Stimulated activated CD4-positive, alpha-beta T cell treated with anti-CD3 and anti-CD28 coated beads, Interleukin-12 subunit alpha, Interleukin-12 subunit beta, amount 100 ng/mL, for 4 hours (primary cell): Measurements from ENCODE around the gene ZSWIM3.

Experiments used
- DNase-seq: peaks from one replicate; pipeline ENCODE4 v3.0.0-alpha.2; 2020

The ZSWIM3 gene

DNA sequence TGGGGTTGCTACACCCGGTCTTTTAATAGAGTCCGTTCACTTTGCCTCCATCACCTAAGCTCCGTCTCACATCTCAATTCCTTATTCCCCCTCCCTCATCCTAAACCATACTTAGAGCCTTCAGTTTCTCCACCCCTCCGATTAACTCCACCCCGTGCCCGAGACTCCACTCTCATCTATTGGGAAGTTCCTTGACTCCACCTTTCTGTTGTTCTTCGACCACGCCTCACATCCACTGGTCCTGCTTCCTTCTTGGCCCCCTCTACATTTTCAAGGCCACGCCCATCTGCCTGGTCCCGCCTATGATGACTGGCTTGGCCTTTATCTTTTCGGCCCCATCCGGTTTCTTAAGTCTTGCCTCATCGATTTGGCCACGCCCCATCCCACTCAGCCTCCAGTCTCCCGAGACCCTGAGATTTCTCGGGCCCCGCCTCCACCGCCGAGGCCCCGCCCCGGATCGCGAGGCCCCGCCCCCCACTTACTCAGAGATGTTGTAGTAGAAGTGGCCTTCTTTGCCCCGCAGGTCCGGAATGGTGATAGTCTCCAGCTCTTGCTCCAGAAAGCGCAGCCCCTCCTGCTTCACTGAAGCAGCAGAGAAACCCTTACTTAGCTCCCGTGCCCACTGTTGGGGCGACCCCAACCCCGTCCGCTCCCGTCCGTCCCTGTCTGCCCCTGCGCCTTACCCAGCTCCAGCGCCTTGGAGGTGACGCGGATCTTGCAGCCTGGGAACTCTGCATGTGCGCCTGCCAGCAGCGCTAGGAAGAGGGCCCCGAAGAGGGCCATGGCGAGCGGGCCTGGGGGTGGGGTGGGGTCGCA is 53.5 kb downstream of the ZSWIM3 start:
- peak; percentile 89 for DNase-seq

- DNase-seq: peak; percentile 20
These were observed 54.3 kb downstream of the ZSWIM3 start, which contains the start of gene PLTP for GRCh38 chr20:45911486-45912343. PLTP (minus strand) TSS chr20:45912155; CDS start chr20:45911452, 703 bp downstream.

GRCh38 chr20:45912344-45912682 is 54.9 kb downstream of the ZSWIM3 start:
- no peak for DNase-seq

DNA sequence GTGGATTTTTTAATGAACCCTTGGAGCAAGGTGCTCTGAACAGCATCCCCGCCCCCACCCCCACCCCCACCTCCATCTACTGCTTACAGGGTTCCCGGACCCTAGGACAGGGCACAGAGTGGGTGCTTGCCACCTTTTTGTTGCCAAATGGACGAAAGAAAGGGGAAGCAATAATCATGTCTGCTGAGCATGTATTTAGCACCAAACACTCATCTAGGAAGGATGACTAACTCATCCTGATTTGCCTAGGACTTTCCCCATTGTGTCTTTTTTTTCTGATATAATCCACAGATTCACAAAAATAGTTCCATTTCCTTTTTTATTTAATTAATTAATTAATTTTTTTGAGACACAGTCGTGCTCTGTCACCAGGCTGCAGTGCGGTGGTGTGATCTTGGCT is 55.7 kb downstream of the ZSWIM3 start:
- no peak for DNase-seq

GRCh38 chr20:45917790-45918141 is 60.4 kb downstream of the ZSWIM3 start:
- DNase-seq: no peak

- DNase-seq: no peak
These were observed 60.8 kb downstream of the ZSWIM3 start for GRCh38 chr20:45918182-45918737.

- no peak for DNase-seq
These were observed 61.5 kb downstream of the ZSWIM3 start for GRCh38 chr20:45918779-45919537.

DNA sequence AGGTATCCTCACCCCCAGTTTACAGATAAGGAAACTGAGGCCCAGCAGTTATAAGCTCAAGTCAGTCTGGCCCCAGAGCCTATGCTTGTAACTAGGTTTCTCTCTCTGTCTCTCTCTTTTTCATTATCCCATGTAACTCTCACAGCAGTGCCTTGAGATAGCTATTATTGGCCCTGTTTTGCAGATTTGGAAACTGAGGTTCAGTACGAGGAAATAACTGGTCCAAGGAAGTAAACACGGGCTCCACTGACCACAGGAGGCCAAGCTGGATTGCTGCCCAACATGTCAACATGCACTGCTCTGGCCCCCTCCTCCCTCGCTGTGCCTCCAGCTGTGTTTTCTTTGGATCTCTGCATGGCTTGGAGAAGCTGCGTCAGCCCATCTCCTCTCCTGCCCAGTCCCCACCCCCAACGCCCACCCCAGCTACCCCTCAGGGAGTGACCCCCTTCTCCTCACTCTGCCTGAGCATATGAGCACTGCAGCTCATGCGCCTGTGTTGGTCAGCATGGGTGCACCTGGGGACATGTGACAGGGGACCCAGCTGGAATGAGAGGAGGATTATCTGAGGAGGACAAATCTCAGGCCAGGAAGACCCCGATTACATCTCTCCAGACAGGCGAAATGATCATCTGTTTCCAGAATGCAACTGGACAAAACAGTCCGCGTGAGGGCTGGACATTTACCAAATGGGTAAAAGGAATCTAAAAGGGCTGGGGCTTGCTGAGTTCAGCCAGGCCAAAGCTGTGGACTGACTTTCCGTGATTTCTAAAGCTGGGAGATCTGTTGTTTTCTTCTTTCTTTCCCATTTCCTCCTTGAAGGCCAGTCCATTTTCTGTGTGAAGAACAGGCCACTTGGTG is 62.4 kb downstream of the ZSWIM3 start:
- no peak for DNase-seq

DNA sequence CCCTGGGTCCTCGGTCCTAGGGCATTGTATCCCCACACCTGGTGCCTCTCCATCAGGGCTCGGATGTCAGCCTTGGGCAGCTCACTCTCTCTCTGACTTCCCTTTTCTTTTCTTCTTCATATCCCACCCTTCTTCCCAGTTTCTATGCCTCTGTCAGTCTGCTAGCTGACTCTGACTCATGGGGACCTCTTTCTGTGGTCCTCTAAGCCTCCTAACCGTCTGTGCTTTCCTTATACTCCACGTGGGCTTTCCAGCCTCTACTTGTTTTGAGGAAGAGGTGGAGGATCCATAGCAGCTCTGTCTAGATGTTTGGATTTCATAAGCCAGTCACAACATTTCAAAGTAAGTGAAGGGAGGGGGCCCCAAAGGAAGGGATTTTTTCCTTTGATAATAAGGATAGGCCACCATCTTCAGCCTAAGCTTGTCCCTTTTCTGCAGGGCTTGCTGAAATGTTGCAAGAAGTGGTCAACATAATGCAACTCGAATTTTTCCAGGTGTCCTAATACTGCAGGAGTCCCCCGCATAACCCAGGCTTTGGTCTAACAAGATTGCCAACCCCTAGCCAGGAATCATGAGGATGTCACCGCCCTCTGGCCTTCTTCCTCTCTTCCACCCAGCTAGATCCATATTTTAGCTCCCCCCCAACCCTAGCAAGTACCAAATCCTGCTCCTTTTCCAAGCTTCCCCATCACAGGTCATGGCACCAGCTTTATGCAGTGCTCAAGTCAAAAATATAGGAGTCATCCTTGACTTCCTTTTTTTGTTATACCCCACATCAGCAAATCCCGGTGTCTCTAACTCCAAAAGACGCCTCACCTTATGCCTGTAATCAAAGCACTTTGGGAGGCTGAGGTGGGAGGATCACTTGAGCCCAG is 63.3 kb downstream of the ZSWIM3 start:
- no peak for DNase-seq

- no peak for DNase-seq
These were observed 64.1 kb downstream of the ZSWIM3 start for GRCh38 chr20:45921337-45922189.

DNA sequence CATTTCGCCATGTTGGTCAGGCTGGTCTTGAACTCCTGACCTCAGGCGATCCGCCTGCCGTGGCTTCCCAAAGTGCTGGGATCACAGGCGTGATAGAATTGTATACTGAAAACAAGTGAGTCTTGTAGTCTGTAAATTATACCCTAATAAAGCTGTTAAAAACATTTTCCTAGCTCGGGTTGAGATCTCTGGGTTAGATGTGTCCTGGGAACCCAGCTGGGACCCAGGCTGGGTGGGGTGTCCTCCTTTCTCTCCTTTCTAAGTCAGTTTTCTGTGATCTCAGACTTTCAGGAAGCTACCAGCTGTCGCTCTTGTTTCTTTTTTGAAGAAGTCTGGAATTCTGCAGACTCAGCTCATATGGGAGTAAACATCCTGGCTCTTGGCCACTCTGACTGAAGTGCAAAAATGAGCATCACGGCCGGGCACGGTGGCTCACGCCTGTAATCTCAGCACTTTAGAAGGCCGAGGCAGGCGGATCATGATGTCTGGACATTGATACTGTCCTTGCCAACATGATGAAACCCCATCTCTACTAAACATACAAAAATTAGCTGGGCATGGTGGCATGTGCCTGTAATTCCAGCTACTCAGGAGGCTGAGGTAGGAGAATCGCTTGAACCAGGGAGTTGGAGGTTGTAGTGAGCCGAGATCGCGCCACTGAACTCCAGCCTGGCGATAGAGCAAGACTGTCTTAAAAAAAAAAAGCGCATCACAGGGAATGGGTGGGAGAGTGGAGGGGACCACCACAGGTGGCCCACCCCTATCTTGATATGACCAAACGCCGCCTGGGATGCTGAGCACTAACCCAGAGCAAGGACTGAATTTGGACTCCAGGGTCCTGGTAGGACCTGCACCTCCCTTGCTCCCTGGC is 67.2 kb downstream of the ZSWIM3 start:
- DNase-seq: no peak

- DNase-seq: no peak
These were observed 68.5 kb downstream of the ZSWIM3 start for GRCh38 chr20:45925821-45926506.

- no peak for DNase-seq
These were observed 69.3 kb downstream of the ZSWIM3 start for GRCh38 chr20:45926731-45927070.

DNA sequence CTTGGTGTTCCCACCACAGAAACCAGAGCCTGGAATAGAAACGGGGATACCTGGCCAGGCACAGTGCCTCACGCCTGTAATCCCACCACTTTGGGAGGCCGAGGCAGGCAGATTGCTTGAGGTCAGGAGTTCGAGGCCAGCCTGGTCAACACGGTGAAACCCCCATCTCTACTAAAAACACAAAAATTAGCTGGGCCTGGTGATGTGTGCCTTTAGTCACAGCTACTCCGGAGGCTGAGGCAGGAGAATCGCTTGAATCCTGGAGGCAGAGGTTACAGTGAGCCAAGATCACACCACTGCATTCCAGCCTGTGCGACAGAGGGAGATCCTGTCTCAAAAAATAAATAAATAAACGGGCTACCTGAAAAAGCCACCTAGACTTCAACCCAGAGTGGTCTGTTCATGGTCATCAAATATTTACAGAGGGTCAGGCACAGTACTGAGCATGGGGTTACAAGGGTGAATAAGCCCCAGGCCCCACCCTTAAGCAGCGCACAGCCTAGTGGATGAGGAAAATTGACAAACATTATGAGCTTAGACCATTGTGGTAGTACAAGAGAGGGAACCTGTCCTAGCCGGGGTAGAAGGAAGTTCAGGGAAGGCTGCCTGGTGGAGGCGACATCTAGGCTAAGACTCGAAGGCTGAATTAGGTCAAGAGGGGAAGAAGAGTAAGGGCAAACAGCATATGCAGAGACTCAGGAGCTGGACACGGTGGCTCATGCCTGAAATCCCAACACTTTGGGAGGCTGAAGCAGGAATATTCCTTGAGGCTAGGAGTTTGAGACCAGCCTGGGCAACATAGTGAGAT is 69.9 kb downstream of the ZSWIM3 start:
- no peak for DNase-seq
